DMS53 treated with DMSO at 0.1 percent for 48 hours (cell line): ENCODE results near the gene C20orf96.

Experiments
- DNase-seq: peaks from one replicate; lab custom pipeline; 2025; ENCODE audit not compliant: unreplicated experiment; lab: John Stamatoyannopoulos, UW

The C20orf96 gene

GRCh38 chr20:312067-312466 is 21.5 kb upstream of the C20orf96 start:
- DNase-seq, result no peak

GRCh38 chr20:311609-312008 is 21.1 kb upstream of the C20orf96 start:
- DNase-seq, result no peak

GRCh38 chr20:310645-311044 is 20.1 kb upstream of the C20orf96 start:
- DNase-seq, result no peak

GRCh38 chr20:309841-310644 is 19.5 kb upstream of the C20orf96 start:
- peak; percentile 97 for DNase-seq

GRCh38 chr20:309306-309840 is 18.8 kb upstream of the C20orf96 start:
- DNase-seq, result no peak

- DNase-seq, result no peak
These were observed 18.0 kb upstream of the C20orf96 start for GRCh38 chr20:308427-309038.

GRCh38 chr20:305745-306144 is 15.2 kb upstream of the C20orf96 start:
- no peak for DNase-seq

- no peak for DNase-seq
These were observed 11.6 kb upstream of the C20orf96 start for GRCh38 chr20:301886-302848.

GRCh38 chr20:300345-300990 is 9.9 kb upstream of the C20orf96 start:
- no peak for DNase-seq

GRCh38 chr20:298776-299391 is 8.3 kb upstream of the C20orf96 start:
- DNase-seq, result no peak

- peak; percentile 76 for DNase-seq
These were observed 7.6 kb upstream of the C20orf96 start for GRCh38 chr20:297925-298775.

GRCh38 chr20:297098-297924 is 6.8 kb upstream of the C20orf96 start, which contains the start of gene ZCCHC3:
TSS of gene ZCCHC3 (plus strand) at chr20:297570. CDS start at chr20:297587, 17 bp downstream.
- DNase-seq, result peak; percentile 80

- no peak for DNase-seq
These were observed 5.3 kb upstream of the C20orf96 start for GRCh38 chr20:295804-296203.

- DNase-seq, result no peak
These were observed 4.1 kb upstream of the C20orf96 start for GRCh38 chr20:294602-295001.

GRCh38 chr20:289693-290083 is 862 bp downstream of the C20orf96 start:
- no peak for DNase-seq

- no peak for DNase-seq
These were observed 1.4 kb downstream of the C20orf96 start for GRCh38 chr20:288956-289692.

GRCh38 chr20:286508-286907 is 4.0 kb downstream of the C20orf96 start:
- DNase-seq, result no peak

GRCh38 chr20:284172-284571 is 6.4 kb downstream of the C20orf96 start:
- DNase-seq, result no peak
